NCI-H524 treated with DMSO at 0.1 percent for 48 hours (cell line): ENCODE results near the gene SCARB1.
"Not testable (repeated sequence)": the region's sequence is repeated elsewhere in the genome, so short reads cannot be mapped to it uniquely, and the experiment has no call there.

Experiments
- DNase-seq: peaks from one replicate; lab custom pipeline; 2025; lab: John Stamatoyannopoulos, UW

The SCARB1 gene

GRCh38 chr12:124863416-124864325 is at the start of gene SCARB1:
Gene SCARB1 (minus strand): TSS chr12:124863864. CDS start chr12:124863720, 144 bp downstream.
- peak; percentile 16 for DNase-seq

GRCh38 chr12:124912529-124913287 is 49.0 kb upstream of the SCARB1 start:
- DNase-seq: not testable (repeated sequence)

- not testable (repeated sequence) for DNase-seq
These were observed 47.9 kb upstream of the SCARB1 start for GRCh38 chr12:124911521-124911920.

- no peak for DNase-seq
These were observed 47.2 kb upstream of the SCARB1 start for GRCh38 chr12:124910561-124911478.

GRCh38 chr12:124909831-124910560 is 46.3 kb upstream of the SCARB1 start:
- no peak for DNase-seq

GRCh38 chr12:124906606-124907261 is 43.1 kb upstream of the SCARB1 start:
- DNase-seq: no peak

- DNase-seq: no peak
These were observed 40.8 kb upstream of the SCARB1 start for GRCh38 chr12:124904306-124905098.

GRCh38 chr12:124902916-124903315 is 39.3 kb upstream of the SCARB1 start:
- DNase-seq: no peak

GRCh38 chr12:124901003-124901402 is 37.3 kb upstream of the SCARB1 start:
- no peak for DNase-seq

GRCh38 chr12:124900345-124900795 is 36.7 kb upstream of the SCARB1 start:
- not testable (repeated sequence) for DNase-seq

GRCh38 chr12:124898923-124899294 is 35.2 kb upstream of the SCARB1 start:
- no peak for DNase-seq

GRCh38 chr12:124898200-124898922 is 34.7 kb upstream of the SCARB1 start:
- DNase-seq: peak; percentile 4

- no peak for DNase-seq
These were observed 32.8 kb upstream of the SCARB1 start for GRCh38 chr12:124896461-124896860.

GRCh38 chr12:124893792-124894516 is 30.3 kb upstream of the SCARB1 start:
- no peak for DNase-seq

GRCh38 chr12:124888260-124888659 is 24.6 kb upstream of the SCARB1 start:
- no peak for DNase-seq

- DNase-seq: not testable (repeated sequence)
These were observed 24.1 kb upstream of the SCARB1 start for GRCh38 chr12:124887766-124888165.

GRCh38 chr12:124884587-124885438 is 21.1 kb upstream of the SCARB1 start:
- DNase-seq: no peak
